GM12874 (cell line): Measurements from ENCODE around the gene CCT8.

Source experiments
- CTCF ChIP-seq: IDR thresholded peaks from 2 replicates; pipeline ENCODE4 v1.5.1; 2011; ENCODE audit warnings: low read depth, mild to moderate bottlenecking, control low read depth, low read length, moderate library complexity; ENCODE audit not compliant: insufficient read depth

The CCT8 gene

GRCh38 chr21:29007135-29007534 lies 66.3 kb downstream of the CCT8 start:
- no peak for TF ChIP-seq CTCF
